ENCODE data around the gene JOSD1. TPM values are rescaled to one million over a fixed set of nuclear protein-coding genes. Genes with fewer than 3 reads are reported as not detected.

Gene JOSD1
- total and polyA plus RNA-seq, 2 of the 4 experiments (the other 2 are of a cell fraction): 30.2 to 35.8 TPM

GRCh38 chr22:38655519-38656255, 45.1 kb downstream of the JOSD1 start:
- TF ChIP-seq CHD1 (IDR thresholded peaks at IDR 0.05; ENCODE audit: low read depth, low read length) (no peak), CEBPB (IDR thresholded peaks at IDR 0.05; ENCODE audit: low read depth, low read length) (peak; percentile 83)
- Histone ChIP-seq H2AK5ac (ENCODE audit: low read depth, low read length) (0 out of 2 replicates have a peak overlapping the region, but pooled peaks have one; percentile 15), H3K4ac (ENCODE audit: low read depth, low read length) (peak overlapping the region; percentile 29), H3K9ac (ENCODE audit: low read depth, low read length) (peak overlapping the region; percentile 22), H3K4me3 (ENCODE audit: insufficient read depth, low read depth, low read length) (peak overlapping the region; percentile 73), H4K5ac (ENCODE audit: low read depth, low read length) (peak overlapping the region; percentile 33; the same call in 1 of the 2 replicates), H3K36me3 (ENCODE audit: control insufficient read depth, insufficient read depth, low read length) (no peaks in the 10 kb centered on the region), H3K56ac (ENCODE audit: extremely low read depth, insufficient read depth, low read length) (0 out of 2 replicates have a peak overlapping the region, but pooled peaks have one; percentile 0), H4K91ac (ENCODE audit: insufficient read depth, low read depth, low read length) (no peak overlapping the region), H3K4me2 (ENCODE audit: low read depth, low read length) (peak overlapping the region; percentile 79), H3K18ac (ENCODE audit: low read depth, low read length) (no peak overlapping the region), H4K20me1 (ENCODE audit: insufficient read depth, low read length) (no peaks in the 10 kb centered on the region; the same call in 1 of the 2 replicates), H3K14ac (replicated peaks; ENCODE audit: low read depth, low read length) (peak overlapping the region; percentile 100), H3K9me1 (ENCODE audit: insufficient read depth, low read length) (peaks cover 10% of the 10 kb centered on the region; the same call in 1 of the 2 replicates), H3K9me3 (ENCODE audit: control insufficient read depth, insufficient read depth, low read length) (no peaks in the 10 kb centered on the region), H2BK15ac (ENCODE audit: low read depth, low read length) (no peak overlapping the region), H3K4me1 (ENCODE audit: control insufficient read depth, insufficient read depth, low read length) (peaks cover 7% of the 10 kb centered on the region), H3K79me1 (ENCODE audit: low read depth in 1 of 2, low read length in 2 of 2) (peaks cover 11 to 17% of the 10 kb centered on the region in 2 experiments), H3K27ac (ENCODE audit: insufficient read depth, low read length) (peak overlapping the region; percentile 7; the same call in 1 of the 2 replicates), H3K27me3 (ENCODE audit: control insufficient read depth, insufficient read depth, low read length) (no peaks in the 10 kb centered on the region), H2BK120ac (ENCODE audit: low read depth, low read length) (no peak overlapping the region), H2BK20ac (ENCODE audit: low read depth, low read length) (no peak overlapping the region), H2AK9ac (replicated peaks; ENCODE audit: low read depth, low read length, poor library complexity) (peak overlapping the region; percentile 80), H3K23ac (ENCODE audit: low read depth, low read length) (peak overlapping the region; percentile 58), H2BK5ac (ENCODE audit: low read depth, low read length, poor library complexity, severe bottlenecking) (no peak overlapping the region), H4K8ac (ENCODE audit: low read depth in 2 of 2, low read length in 2 of 2) (peak overlapping the region; percentile 68 to 83; a peak in 2 of 4 replicates), H2AFZ (replicated peaks; ENCODE audit: low read length, poor library complexity) (peak overlapping the region; percentile 99)
- dilution Hi-C loops (cut with HindIII; ENCODE audit: low sequenced_read_pairs, unreplicated experiment) (no loop called here), in situ Hi-C loops (cut with MboI; ENCODE audit: low sequenced_read_pairs) (no loop called here), intact Hi-C loops (cut with micrococcal nuclease) (no loop called here)
- BruUV-seq (replicated peaks): no TSS peak
- CTCF ChIA-PET: interaction anchor here (0.6 kb wide), 1 partner anchor 19 kb away, joined by 3 read pairs; no protein-coding TSS in a partner anchor
- ATAC-seq (ENCODE audit: low read depth) (peak; percentile 4), DNase-seq (peak; percentile 9)
- POLR2A ChIA-PET (ENCODE audit: unreplicated experiment): no interaction called here
- 0% methylated on average over 8 of the region's 22 CpGs; no CpG with 5 or more reads in 1 of the 2 experiments for WGBS, 2 experiments (ENCODE audit: extremely low coverage in 2 of 2, insufficient read length in 1 of 2)

Data from IMR-90 (cell line).